GM20431 (cell line): Measurements from ENCODE around the gene DLG3.
"Not testable (repeated sequence)": the region's sequence is repeated elsewhere in the genome, so short reads cannot be mapped to it uniquely, and the experiment has no call there.

Experiments used
- in situ Hi-C: fragments of 300-500 bp; cut with MseI, MboI; formaldehyde crosslinking; loops from one replicate; pipeline ENCODE4 v1.15.0; 2020; ENCODE audit warnings: low sequenced_read_pairs; ENCODE audit not compliant: unreplicated experiment

The DLG3 gene

DNA sequence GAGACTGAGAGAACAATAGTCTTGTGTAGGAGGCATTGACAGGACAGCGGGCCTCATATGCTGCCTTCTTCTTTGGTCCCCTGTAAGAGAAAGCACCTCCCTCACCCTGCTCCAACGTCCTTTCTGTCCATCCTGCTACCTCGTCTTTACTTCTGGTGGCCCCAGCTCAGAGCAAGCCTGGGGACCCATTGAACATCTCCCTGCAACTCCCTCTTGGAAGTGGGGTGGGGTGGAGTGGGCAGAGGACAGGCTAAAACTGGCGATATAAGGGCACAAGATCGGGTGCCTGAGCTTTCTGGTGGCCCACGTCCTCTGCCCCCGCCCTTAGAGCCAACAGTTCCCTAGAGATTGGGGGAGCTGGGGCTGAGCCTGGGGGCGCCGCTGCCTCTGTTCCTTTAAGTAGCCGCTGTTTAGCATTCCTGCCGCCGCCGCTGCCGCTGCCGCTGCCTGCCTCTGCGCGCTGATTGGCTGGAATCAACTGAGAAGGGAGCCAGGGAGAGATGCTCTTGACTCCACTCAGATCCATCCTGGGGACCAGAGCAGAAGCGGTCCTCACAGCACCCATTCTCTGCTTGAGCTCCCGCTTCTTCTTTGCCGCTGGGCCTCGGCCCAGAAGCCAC, at the start of gene DLG3:
Gene DLG3 (plus strand): TSS at position 510 of the 620 bp plus-strand sequence. CDS start 367 bp downstream, outside the sequence.
- in situ Hi-C loops, result no loop called here

DNA sequence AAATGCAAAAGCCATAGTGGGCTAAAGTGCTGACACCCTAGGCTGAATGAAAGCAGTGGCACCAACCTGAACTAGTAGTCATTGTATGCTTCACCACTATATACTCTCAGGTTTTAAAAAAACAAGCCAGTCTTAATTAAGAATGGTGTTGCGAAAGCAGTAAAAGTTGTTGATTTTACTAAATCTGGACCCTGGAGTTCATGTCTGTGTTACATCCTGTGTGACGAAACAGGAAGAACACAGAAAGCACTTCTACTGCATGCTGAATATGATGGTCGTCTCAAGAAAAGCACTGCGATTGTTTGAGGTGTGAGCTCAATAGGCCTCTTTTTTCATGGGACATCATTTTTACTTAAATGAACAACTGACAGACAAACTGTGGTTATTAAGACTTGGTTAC, 45.7 kb upstream of the DLG3 start:
- in situ Hi-C loops, result no loop called here

DNA sequence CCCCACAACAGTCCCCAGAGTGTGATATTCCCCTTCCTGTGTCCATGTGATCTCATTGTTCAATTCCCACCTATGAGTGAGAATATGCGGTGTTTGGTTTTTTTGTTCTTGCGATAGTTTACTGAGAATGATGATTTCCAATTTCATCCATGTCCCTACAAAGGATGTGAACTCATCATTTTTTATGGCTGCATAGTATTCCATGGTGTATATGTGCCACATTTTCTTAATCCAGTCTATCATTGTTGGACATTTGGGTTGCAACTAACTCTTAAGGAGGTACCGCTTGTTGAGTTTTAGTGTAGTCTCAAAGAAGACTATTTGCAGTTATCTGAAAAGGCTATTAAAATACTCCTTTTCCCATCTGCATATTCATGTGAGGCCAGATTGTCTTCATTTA, 44.5 kb upstream of the DLG3 start:
- in situ Hi-C loops, result not testable (repeated sequence)

DNA sequence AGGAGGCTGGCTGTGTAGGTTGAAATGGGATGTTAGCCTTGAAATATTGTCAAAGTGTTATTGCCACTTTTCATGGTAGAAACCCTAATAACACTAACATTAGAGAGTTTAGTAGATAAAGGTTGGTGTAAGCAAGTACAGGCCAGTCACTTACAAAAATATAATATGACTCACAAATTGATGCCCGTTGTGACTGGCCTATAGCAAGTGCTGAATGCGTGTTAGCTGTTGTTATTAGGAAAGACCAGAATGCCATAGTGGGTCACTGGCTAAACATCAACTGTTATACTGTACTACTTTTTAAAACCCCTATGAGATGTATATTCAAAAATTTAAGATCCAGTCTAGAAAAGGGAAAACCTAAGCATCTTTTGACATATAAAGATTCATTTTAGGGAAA, 41.9 kb upstream of the DLG3 start:
- in situ Hi-C loops, result no loop called here

DNA sequence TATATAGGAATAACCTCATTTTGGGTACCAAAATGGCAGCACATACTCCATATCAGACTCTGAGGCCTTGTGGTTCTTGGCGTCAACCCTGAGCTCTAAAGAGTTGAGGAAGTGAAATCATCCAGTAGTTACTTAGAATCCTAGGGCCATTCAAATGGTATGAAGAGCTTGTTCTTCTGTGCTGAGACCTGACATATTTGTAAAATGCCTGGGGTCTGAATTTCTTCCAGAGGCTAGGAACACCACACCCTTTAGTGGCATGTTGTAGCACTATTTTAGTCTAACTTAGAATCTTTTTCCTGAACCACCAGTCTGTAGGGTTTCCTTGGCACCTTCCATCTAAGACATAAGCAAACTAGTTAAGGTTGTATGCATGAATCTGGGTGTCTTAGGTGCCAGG, 39.6 kb upstream of the DLG3 start:
- in situ Hi-C loops, result no loop called here

DNA sequence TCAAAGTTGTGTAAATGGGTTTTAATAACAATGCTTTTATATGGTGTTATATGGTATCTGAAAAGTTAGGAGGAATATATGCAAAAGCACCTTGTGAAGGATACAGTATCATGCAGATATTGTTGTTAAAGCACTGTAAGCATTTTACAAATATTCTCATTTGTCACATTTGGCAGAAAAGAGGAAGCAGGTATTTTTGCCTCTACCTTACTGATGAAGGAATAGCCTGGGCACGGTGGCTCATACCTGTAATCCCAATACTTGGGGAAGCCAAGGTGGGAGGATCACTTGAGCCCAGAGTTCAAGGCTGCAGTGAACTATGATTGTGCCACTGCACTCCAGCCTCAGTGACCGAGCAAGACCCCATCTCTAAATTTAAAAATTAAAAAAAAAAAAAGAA, 33.7 kb upstream of the DLG3 start:
- in situ Hi-C loops, result no loop called here

DNA sequence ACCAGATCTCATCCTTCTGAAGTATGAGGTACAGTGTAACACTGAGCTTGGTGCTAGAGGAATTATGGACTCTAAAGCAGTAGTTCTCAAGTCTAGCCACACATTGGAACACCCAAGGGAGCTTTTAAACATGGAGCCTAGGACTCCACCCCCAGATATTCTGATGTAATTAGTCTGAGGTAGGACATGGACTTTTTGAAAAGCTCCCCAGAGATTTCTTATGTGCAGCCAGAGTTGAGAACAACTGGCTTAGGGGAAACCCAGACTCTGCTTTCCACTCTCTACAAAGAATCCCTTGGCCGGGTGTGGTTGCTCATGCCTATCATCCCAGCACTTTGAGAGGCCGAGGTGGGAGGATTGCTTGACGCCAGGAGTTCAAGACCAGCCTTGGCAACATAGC, 33.2 kb upstream of the DLG3 start:
- in situ Hi-C loops, result no loop called here

DNA sequence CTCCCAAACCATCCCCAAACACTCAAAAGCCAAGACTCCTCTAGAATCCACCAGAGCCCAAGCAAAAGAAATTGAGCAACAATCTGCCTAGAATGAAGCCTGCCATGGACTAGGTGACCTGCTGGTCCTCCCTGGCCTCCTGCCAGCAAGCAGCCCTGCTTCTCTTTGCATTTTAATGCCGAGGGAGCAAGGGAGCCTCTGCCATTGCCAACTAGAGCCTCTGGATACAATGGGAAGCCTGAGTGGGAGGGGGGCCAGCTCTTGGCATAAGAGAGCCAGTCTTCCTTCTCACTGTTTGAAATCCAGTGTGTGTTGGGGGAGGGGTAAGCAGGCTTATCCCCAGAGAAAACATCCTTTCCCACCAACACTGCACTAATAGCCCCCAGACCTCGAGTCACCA, 23.0 kb upstream of the DLG3 start:
- in situ Hi-C loops, result no loop called here

DNA sequence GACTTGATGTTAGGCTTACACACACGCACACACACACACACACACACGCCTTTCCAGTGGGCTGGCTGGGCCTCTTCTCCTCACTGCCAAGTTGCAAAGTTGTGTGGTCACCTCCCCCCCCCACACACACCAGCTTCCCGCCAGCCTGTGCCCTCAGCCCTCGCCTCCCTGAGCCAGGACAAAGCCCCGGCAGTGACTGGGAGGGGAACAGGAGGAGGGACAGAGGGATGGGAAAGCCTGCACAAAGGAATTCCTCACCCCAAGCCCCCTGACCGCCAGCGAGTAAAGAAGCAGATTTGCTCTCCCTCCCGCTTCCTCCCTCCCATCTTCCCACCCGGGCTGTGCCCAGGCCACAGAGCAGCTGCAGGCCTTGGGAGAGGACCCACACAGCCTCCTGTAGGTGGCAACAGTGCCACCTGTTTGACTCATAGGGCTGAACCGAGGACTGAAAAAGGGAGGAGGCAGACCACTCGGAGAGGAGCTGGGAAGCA, 21.7 kb upstream of the DLG3 start, which contains the start of gene GDPD2:
Gene GDPD2 (plus strand): TSS at position 464 of the 491 bp plus-strand sequence. CDS start 1,671 bp downstream, outside the sequence.
- in situ Hi-C loops, result no loop called here

DNA sequence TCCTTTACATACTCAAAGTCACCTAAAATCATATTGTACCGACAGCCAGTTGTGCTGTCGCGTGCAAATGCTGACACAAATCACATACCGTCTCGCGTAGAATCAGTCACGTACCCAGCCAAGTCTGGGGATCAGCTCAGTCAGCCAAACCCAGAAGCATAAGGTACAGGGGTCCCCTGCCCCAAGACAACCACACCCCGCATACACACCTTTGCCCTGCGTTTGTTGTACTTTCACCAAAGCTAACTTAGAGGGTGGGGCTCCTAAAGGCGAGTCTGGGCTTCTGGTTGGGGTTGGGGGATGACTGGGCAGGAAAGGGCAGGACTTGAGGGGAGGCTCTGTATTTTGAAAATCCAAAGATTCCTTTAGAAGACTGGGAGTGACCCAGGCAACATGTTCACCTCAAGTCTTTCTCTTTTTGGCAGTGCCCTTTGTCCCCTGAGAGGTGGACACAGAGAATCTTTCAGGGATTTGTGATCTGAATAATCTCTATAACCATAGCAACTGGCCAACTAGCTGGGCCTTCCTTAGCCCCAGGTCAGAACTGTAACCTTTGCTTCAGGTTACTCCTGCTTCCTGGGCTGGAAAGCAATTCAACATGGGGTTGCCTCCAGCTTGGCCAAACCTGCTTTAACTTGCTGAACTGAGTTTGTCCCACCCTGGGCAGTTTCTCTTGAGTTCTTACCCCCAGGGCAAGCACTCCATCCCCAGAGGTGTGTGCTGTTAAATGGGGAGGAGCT, 20.5 kb upstream of the DLG3 start:
- in situ Hi-C loops, result no loop called here

DNA sequence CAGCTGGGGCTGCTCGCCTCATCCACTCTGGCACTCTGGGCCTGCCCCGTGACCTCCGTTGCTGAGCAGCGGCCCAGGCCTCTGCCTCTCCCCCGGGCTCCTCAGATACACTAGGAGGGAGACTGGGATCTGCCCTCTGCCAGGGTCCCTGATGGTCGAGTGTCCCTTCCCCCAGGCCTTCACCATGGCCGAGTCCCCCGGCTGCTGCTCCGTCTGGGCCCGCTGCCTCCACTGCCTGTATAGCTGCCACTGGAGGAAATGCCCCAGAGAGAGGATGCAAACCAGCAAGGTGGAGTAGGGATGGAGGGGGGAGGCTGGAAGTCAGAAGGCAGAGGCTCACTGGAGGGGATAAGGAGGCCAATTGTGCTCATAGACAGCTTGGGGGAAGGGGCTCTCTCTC, 19.8 kb upstream of the DLG3 start:
- in situ Hi-C loops, result no loop called here

DNA sequence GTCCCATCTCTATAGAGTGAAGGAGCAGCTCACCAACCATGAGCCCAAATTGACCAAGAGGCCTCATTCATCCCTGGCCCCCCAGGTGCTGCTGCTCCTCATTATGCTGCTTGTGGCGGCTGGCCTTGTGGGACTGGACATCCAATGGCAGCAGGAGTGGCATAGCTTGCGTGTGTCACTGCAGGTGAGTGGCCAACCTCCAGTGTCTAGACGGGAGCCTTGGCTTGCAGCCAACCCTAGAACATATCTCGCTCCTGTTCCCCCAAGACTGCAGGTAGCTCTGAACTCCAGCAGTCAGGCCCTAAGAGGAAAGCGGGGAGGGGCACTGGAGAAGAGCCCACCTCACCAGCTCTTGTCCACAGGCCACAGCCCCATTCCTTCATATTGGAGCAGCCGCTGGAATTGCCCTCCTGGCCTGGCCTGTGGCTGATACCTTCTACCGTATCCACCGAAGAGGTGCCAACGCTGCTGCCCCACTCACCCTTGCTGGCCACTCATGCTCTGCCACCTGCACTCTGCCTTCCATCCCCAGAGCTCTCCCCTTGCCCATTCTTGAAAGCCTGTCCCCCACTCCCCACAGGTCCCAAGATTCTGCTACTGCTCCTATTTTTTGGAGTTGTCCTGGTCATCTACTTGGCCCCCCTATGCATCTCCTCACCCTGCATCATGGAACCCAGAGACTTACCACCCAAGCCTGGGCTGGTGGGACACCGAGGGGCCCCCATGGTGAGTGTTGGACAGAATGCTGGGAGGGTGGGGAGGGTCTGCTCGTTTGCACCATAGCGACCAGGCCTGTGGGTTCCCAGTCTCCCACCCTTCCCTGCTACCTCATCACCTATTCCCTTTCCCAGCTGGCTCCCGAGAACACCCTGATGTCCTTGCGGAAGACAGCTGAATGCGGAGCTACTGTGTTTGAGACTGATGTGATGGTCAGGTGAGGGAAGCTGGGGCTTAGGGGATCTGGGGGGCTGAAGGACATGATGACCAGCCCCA, 18.1 kb upstream of the DLG3 start:
- in situ Hi-C loops, result no loop called here

DNA sequence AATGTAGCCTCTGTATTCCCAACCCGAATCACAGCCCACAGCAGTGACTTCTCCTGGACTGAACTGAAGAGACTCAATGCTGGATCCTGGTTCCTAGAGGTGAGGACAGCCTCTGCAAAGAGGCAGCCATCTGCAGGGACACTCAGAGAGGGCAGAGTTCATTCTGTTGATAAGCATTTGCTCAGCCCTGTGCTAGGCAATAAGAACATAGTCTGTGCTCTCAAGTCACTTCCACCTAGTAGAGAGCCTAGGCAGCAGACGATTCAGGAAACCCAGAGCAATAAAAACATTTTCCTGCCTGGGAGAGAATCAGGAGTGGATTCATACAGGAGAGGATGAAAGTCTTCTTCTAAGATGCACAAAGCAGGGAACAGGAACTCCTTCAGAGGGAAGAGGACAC, 17.3 kb upstream of the DLG3 start:
- in situ Hi-C loops, result no loop called here

DNA sequence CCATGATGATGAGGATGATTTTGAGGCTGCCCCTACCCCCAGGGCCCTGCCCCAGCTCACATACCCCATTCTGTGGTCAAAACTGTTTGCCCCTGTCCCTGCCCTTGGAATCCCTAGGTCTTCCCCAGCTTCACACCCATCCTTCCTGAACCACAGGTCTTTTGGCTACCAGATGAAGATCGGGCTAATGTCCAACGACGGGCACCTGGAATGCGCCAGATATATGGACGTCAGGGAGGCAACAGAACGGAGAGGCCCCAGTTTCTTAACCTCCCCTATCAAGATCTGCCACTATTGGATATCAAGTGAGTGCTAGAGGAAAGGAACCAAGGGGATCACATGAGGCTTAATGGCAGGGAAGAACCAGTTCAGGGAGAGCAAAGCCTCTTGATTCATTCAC, 14.9 kb upstream of the DLG3 start:
- in situ Hi-C loops, result no loop called here

DNA sequence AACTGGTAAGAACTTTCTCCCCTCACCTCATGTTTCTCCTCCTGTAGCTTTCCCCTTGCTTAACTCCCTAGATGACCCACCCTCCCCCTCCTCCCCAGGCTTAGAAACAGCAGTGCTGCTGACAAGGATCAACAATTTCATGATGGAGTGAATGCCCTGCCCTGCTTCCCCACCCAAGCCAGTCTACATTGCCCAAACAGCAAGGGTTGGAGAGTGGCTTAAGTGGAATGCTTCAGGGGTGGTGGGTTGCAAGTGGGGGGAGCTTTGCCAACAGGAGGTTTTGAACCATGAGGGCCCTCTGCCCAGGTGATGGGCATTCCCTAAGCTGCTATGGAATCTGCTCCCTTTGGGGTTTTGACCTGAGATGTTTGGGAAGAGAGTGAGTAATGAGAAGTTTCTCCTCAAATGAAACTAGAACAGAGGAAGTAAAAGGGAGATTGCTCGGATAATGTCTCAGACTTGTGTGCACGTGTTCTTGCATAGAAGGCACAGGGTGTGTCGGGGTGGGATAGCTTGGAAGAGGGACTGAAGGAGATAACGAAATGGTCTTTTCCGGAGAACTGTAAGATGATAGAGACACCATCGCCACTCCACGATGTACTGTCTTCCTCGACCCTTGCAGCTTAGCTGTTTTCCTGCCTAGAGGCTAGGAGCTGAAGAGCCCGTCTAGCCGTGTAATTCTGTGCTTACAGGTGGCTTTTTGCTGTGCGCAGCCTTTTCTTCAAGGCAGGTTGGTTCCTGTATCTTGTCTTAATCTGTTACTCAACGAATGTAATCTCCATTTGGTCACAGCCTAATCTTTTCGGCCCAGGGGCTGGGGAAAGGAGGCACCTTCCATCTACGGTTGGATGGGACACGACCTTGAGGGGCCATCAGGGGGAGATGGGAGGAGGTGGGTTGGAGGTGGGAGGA, 11.4 kb upstream of the DLG3 start:
- in situ Hi-C loops, result no loop called here

DNA sequence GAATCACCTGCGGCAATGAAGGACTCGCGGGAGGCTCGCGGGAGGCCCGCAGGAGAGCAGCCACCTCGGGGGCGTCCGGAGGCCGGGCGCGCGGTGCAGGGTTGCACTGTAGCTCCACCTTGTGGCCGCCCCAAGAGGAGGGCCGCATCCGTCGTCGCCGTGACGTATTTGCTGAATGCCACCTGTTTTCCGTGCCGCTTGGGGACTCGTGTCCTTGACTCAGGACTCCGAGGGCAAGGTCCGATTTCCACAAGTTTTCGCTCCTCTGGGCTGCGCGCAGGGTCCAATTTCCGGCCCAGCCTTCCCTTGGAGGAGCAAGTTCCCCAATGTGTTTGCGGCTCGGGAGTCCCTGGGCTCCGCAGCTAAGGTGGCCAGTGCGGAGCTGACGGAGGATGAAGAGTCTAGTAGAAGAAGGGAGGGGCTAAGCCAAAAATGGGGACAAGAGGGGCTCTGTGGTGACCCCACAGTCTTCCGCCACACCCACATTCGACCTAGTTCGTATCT, 10.7 kb upstream of the DLG3 start:
- in situ Hi-C loops, result no loop called here

DNA sequence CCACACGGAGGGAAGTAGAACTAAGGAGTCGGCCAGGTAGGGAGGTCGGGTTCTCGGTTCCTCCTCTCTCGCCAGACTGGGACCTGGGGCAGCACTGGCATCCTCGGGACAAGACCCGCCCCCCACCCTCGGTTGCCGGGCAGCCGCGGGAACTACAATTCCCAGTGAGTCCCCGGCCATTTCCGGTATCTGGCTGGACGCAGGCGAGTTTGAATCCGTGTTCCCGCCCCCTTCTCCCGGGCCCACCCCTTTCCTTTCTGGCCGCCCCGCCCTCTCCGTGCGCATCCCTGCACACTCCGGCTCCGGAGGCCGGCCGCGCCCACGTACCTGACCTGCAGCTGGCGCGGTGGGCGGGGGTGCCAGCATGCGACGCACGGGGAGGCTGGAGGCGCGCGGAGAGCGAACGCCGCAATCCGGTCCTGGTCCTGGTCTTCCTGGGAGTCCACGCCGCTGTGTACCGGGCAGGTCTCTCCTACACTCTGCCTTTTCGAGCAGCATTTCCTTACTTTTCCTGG, 10.2 kb upstream of the DLG3 start:
- in situ Hi-C loops, result no loop called here

DNA sequence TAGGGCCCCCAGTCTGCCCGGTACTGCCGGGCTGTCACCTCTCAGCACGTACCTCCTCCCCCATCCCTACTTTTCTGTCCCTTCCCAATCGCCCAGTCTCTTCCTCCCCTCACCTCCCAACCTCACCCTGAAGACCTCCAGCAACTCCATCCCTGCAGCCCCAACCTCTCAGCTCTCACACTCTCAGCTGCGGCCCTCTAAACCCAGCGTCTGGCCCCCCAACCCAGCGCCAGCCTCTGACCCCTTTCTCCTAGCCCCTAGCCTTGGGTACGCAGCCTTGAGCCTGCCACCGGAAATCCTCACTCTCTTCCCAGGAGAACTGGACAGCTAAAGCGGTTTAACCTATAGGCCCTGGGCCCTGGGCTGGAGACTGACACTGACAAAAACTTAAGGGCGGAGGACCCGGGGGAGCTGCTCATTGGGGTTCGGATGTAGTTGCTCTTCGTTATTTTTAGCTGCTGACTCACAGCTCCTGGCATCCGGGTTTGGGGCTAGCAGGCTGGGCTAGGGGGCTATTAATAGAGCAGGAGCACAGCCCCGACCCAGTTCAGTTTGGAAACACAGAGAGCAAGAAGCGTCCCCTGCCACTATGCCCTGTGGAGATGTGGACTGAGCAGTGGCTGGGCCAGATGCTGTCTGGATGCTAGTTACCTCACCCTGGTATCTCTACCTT, 9.6 kb upstream of the DLG3 start:
- in situ Hi-C loops, result no loop called here

DNA sequence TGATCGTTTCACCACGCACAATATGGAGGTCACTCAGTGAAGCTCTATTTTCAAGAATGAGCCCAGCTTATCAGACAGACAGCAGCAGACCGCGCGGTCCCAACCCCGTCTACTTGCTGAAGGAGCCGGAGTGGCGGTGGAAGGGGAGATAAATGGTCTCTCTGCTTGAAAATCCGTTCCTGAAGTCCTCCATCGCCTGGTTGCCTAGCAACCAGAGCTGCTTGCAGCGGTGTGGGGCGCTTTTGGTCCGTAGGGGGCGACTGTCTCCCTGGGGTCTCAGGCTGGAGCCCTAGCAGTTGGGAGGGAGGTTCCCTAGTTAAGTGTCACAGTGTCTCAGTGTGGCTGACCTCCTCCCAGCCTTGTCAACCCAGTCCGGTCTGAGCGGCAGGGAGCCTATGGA, 8.3 kb upstream of the DLG3 start:
- in situ Hi-C loops, result no loop called here
